OCI-LY1 (cell line): Measurements from ENCODE around the gene GMDS.

Source experiments
- H2AFZ ChIP-seq: fragments of 200-600 bp; sonication (generic), shearing (Covaris generic); 2 replicates; pipeline ENCODE4 v1.6.0; 2014; ENCODE audit warnings: antibody characterized with exemption, mild to moderate bottlenecking, low read length
- H3F3A ChIP-seq: fragments of 200-600 bp; sonication (generic), shearing (Covaris generic); 2 replicates; pipeline ENCODE4 v1.6.0; 2014; ENCODE audit warnings: mild to moderate bottlenecking, antibody characterized with exemption, low read length, moderate library complexity; ENCODE audit not compliant: insufficient read depth
- H3K27ac ChIP-seq: fragments of 200-600 bp; sonication (generic); 2 replicates; pipeline ENCODE4 v1.5.1; 2014; ENCODE audit warnings: low read length, mixed run types, mild to moderate bottlenecking, low read depth; ENCODE audit not compliant: poor library complexity, severe bottlenecking
- H3K27me3 ChIP-seq: fragments of 200-600 bp; sonication (generic); 2 replicates; pipeline ENCODE4 v1.6.0; 2014; ENCODE audit warnings: antibody characterized with exemption, mild to moderate bottlenecking, low read length, moderate library complexity; ENCODE audit not compliant: insufficient read depth
- H3K36me3 ChIP-seq: fragments of 200-600 bp; sonication (generic); 2 replicates; pipeline ENCODE4 v1.6.1; 2014; ENCODE audit warnings: mild to moderate bottlenecking, antibody characterized with exemption, low read length, moderate library complexity, mixed read lengths; ENCODE audit not compliant: insufficient read depth
- H3K4me1 ChIP-seq: fragments of 200-600 bp; sonication (generic); 2 replicates; pipeline ENCODE4 v1.5.1; 2014; ENCODE audit warnings: mild to moderate bottlenecking, low read length, moderate library complexity; ENCODE audit not compliant: insufficient read depth, severe bottlenecking
- H3K4me2 ChIP-seq: fragments of 200-600 bp; sonication (generic), shearing (Covaris generic); 2 replicates; pipeline ENCODE4 v1.6.1; 2014; ENCODE audit warnings: low read length
- H3K4me3 ChIP-seq: fragments of 200-600 bp; sonication (generic); 2 replicates; pipeline ENCODE4 v1.5.1; 2014; ENCODE audit warnings: low read length, low read depth, mild to moderate bottlenecking, mixed read lengths; ENCODE audit not compliant: poor library complexity, severe bottlenecking
- H3K79me2 ChIP-seq: fragments of 200-600 bp; shearing (Covaris generic); 2 replicates; pipeline ENCODE4 v1.6.1; 2016; ENCODE audit warnings: mixed run types, low read length, mixed read lengths; ENCODE audit not compliant: insufficient read depth
- H3K9ac ChIP-seq: fragments of 200-600 bp; sonication (generic), shearing (Covaris generic); 2 replicates; pipeline ENCODE4 v1.6.1; 2014; ENCODE audit warnings: mild to moderate bottlenecking, low read length, mixed read lengths
- H3K9me2 ChIP-seq: fragments of 200-600 bp; sonication (generic), shearing (Covaris generic); 2 replicates; pipeline ENCODE4 v1.6.1; 2014; ENCODE audit warnings: low read depth, mild to moderate bottlenecking, low read length, mixed read lengths
- H3K9me3 ChIP-seq: fragments of 200-600 bp; shearing (Covaris generic); 2 replicates; pipeline ENCODE4 v1.6.1; 2014; ENCODE audit warnings: low read length, mixed read lengths
- H4K20me1 ChIP-seq: fragments of 200-600 bp; sonication (generic), shearing (Covaris generic); 2 replicates; pipeline ENCODE4 v1.6.0; 2016; ENCODE audit warnings: mild to moderate bottlenecking, low read length; ENCODE audit not compliant: insufficient read depth
- EZH2 ChIP-seq: fragments of 200-600 bp; sonication (generic), shearing (Covaris generic); IDR thresholded peaks from 2 replicates; pipeline ENCODE4 v1.8.0; 2017; ENCODE audit warnings: borderline replicate concordance, mixed run types, mild to moderate bottlenecking, antibody characterized with exemption, low read length, moderate library complexity, mixed read lengths
- TF ChIP-seq, protein P1 (sequence below): fragments of 200-600 bp; sonication (generic), shearing (Covaris generic); IDR thresholded peaks from 2 replicates; pipeline ENCODE4 v1.5.1; 2017; ENCODE audit warnings: mild to moderate bottlenecking, antibody characterized with exemption, low read length, moderate library complexity, mixed read lengths

The GMDS gene

DNA sequence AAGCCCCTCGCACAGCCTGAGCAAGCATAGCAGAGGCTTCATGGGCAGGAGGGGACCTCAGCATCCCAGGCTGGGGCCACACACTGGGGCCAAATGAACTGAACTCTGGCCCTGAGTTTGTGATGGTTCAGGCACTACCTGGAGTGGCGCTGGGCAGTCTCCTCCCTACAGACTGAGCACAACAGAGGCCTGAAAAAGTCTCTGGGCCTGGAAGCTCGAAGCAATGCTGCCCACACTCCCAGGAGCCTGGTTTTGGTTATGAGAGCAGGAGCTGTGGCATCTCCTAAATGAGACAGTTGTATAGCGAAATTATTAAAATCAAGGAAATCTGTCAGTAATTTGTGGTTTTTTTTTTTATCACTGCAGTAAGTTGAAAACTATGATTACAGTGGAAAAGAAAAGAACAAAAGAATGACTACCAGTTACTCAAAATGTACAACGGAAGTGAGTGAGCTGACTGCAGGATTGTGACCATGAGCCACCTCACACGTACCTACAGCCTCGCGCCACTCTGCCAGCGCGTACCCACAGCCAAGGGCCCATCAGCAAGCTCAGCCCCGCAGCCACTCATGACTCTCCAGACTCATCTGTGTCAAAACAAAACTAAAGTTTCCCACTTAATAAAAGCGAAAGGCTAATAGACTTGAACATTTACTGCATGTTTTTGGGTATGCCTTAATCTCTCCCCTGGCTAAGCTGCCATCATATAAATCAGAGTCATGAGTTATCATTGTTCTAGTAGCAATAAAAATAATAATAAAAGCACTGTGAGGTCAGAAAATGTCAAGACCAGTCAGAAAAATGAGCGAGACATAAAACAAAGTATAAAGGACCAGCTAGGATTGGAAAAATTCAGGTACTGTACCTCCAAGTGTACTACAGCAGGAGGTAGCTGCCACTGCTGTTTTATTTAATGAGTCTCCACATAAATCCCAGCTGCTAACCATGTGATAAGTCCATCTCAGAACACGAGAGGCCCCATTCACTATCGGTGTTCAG lies 458.7 kb downstream of the GMDS start:
- Histone ChIP-seq H2AFZ (no peak overlapping the region), H3K4me1 (peaks cover 10% of the 10 kb centered on the region), H3K27ac (no peak overlapping the region), H3K79me2 (no peaks in the 10 kb centered on the region), H3K9ac (no peak overlapping the region), H3K9me2 (no peaks in the 10 kb centered on the region), H3K9me3 (no peaks in the 10 kb centered on the region), H3F3A (no peaks in the 10 kb centered on the region), H3K4me3 (no peak overlapping the region), H3K27me3 (no peaks in the 10 kb centered on the region), H3K36me3 (no peaks in the 10 kb centered on the region), H4K20me1 (no peaks in the 10 kb centered on the region), H3K4me2 (no peak overlapping the region)
- TF ChIP-seq, protein P1, sequence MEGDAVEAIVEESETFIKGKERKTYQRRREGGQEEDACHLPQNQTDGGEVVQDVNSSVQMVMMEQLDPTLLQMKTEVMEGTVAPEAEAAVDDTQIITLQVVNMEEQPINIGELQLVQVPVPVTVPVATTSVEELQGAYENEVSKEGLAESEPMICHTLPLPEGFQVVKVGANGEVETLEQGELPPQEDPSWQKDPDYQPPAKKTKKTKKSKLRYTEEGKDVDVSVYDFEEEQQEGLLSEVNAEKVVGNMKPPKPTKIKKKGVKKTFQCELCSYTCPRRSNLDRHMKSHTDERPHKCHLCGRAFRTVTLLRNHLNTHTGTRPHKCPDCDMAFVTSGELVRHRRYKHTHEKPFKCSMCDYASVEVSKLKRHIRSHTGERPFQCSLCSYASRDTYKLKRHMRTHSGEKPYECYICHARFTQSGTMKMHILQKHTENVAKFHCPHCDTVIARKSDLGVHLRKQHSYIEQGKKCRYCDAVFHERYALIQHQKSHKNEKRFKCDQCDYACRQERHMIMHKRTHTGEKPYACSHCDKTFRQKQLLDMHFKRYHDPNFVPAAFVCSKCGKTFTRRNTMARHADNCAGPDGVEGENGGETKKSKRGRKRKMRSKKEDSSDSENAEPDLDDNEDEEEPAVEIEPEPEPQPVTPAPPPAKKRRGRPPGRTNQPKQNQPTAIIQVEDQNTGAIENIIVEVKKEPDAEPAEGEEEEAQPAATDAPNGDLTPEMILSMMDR: no peak
- TF ChIP-seq EZH2: no peak

DNA sequence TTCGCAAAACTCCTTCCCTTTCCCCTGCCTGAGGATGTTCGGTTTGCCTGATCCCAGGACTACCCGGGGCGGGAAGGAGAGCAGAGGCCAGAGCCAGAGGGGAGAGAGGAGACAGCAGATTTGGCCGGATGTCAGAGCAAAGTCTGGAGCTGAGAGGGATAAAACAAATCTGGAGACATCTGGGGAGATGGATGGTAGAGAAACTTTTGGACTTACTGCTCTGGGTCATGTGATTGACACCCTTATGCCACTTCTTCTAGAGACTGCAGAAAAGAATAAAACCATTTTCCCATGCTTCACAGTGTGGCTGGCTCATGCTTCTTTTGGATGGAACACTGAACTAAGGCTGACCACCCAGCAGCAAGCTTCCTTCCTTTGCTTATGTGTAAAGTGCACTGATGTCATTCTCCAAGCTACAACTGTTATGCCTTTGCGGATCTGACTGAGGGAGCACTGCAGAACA lies 461.0 kb downstream of the GMDS start:
- no peaks in the 10 kb centered on the region for H3K9me3 ChIP-seq
- H3K4me2 ChIP-seq: no peak overlapping the region
- no peaks in the 10 kb centered on the region for H3K79me2 ChIP-seq
- no peaks in the 10 kb centered on the region for H3F3A ChIP-seq
- H3K9ac ChIP-seq: no peak overlapping the region
- H3K4me3 ChIP-seq: no peak overlapping the region
- H3K4me1 ChIP-seq: peaks cover 10% of the 10 kb centered on the region
- H3K9me2 ChIP-seq: no peaks in the 10 kb centered on the region
- H3K27ac ChIP-seq: no peak overlapping the region
- H3K36me3 ChIP-seq: no peaks in the 10 kb centered on the region
- H4K20me1 ChIP-seq: no peaks in the 10 kb centered on the region
- no peaks in the 10 kb centered on the region for H3K27me3 ChIP-seq
- TF ChIP-seq, protein P1: no peak
- no peak for TF ChIP-seq EZH2
- no peak overlapping the region for H2AFZ ChIP-seq

DNA sequence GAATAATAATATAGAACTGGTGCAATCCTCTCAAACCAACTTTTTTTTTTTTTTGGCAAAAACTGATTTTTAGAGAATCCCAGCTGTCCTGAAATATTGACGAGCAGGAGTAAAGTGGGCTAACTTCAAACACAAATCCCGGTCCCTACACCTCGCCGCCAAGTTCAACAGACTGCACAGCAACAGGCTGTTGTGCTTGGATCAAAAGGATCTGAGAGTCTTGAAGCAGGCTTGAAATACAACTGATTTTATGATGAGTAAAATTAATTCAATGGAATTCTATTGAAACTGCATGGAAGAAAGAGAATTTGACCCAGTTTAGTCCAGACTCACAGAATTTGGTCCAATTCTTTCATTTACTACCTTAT lies 463.6 kb downstream of the GMDS start:
- no peak overlapping the region for H3K4me3 ChIP-seq
- peaks cover 4% of the 10 kb centered on the region for H3K4me1 ChIP-seq
- H3K27ac ChIP-seq: no peak overlapping the region
- H3K9me3 ChIP-seq: no peaks in the 10 kb centered on the region
- H4K20me1 ChIP-seq: no peaks in the 10 kb centered on the region
- no peak for TF ChIP-seq EZH2
- TF ChIP-seq, protein P1: no peak
- no peaks in the 10 kb centered on the region for H3F3A ChIP-seq
- H3K79me2 ChIP-seq: no peaks in the 10 kb centered on the region
- H3K9ac ChIP-seq: no peak overlapping the region
- H3K27me3 ChIP-seq: no peaks in the 10 kb centered on the region
- H3K36me3 ChIP-seq: no peaks in the 10 kb centered on the region
- H3K9me2 ChIP-seq: no peaks in the 10 kb centered on the region
- no peak overlapping the region for H2AFZ ChIP-seq
- no peak overlapping the region for H3K4me2 ChIP-seq
